NCI-H524 (cell line): ENCODE data around the gene GALK2.

Source experiments
- DNase-seq, 2 experiments: peaks; one replicate each; lab custom pipeline; 2025; lab: John Stamatoyannopoulos, UW

Gene GALK2

GRCh38 chr15:49282366-49282765 lies 112.3 kb downstream of the GALK2 start:
- no peak for DNase-seq

- no peak for DNase-seq
Measured at GRCh38 chr15:49286649-49287404, 116.8 kb downstream of the GALK2 start.

- DNase-seq = no peak
Measured at GRCh38 chr15:49287481-49287880, 117.4 kb downstream of the GALK2 start.

GRCh38 chr15:49288391-49288790 lies 118.3 kb downstream of the GALK2 start:
- DNase-seq = no peak

- DNase-seq = peak; percentile 10 to 49
Measured at GRCh38 chr15:49290191-49290590, 120.1 kb downstream of the GALK2 start.

GRCh38 chr15:49293941-49294340 lies 123.9 kb downstream of the GALK2 start:
- no peak for DNase-seq

GRCh38 chr15:49296258-49296657 lies 126.2 kb downstream of the GALK2 start:
- no peak for DNase-seq

GRCh38 chr15:49297584-49297983 lies 127.5 kb downstream of the GALK2 start:
- DNase-seq = no peak

- DNase-seq = no peak
Measured at GRCh38 chr15:49300856-49301255, 130.8 kb downstream of the GALK2 start.

GRCh38 chr15:49301562-49301961 lies 131.5 kb downstream of the GALK2 start:
- DNase-seq = no peak

- no peak for DNase-seq
Measured at GRCh38 chr15:49303003-49303402, 133.0 kb downstream of the GALK2 start.

GRCh38 chr15:49306551-49306950 lies 136.5 kb downstream of the GALK2 start:
- no peak for DNase-seq

GRCh38 chr15:49308686-49309085 lies 138.6 kb downstream of the GALK2 start:
- peak in 1 of 2 experiments; percentile 5 for DNase-seq

- DNase-seq = peak in 1 of 2 experiments; percentile 27
Measured at GRCh38 chr15:49309889-49310288, 139.8 kb downstream of the GALK2 start.

GRCh38 chr15:49313650-49314049 lies 143.6 kb downstream of the GALK2 start:
- no peak for DNase-seq

- peak in 1 of 2 experiments; percentile 24 for DNase-seq
Measured at GRCh38 chr15:49314716-49315115, 144.7 kb downstream of the GALK2 start.

GRCh38 chr15:49315391-49315823 lies 145.4 kb downstream of the GALK2 start:
- peak in 1 of 2 experiments; percentile 32 for DNase-seq

GRCh38 chr15:49320351-49320750 lies 150.3 kb downstream of the GALK2 start:
- no peak for DNase-seq

GRCh38 chr15:49323207-49323606 lies 153.2 kb downstream of the GALK2 start:
- DNase-seq = no peak

- DNase-seq = no peak
Measured at GRCh38 chr15:49327927-49328326, 157.9 kb downstream of the GALK2 start.

- no peak for DNase-seq
Measured at GRCh38 chr15:49328941-49329340, 158.9 kb downstream of the GALK2 start.

GRCh38 chr15:49330166-49330565 lies 160.1 kb downstream of the GALK2 start:
- no peak for DNase-seq

- DNase-seq = no peak
Measured at GRCh38 chr15:49331442-49331841, 161.4 kb downstream of the GALK2 start.

- DNase-seq = no peak
Measured at GRCh38 chr15:49331951-49332350, 161.9 kb downstream of the GALK2 start.
